Glutamatergic neuron (in vitro differentiated cells): Measurements from ENCODE around the gene CXCL1. TPM values are rescaled to one million over a fixed set of nuclear protein-coding genes. Genes with fewer than 3 reads are reported as not detected.
"Not testable (repeated sequence)": the region's sequence is repeated elsewhere in the genome, so short reads cannot be mapped to it uniquely, and the experiment has no call there.

Experiments used
- DNase-seq: peaks from one replicate; pipeline ENCODE4 v3.0.0; 2022
- H3K27ac Mint-ChIP-seq: one replicate; pipeline ENCODE4 v1.8.0; 2020; ENCODE audit warnings: mild to moderate bottlenecking, mixed read lengths, inconsistent platforms; ENCODE audit not compliant: unreplicated experiment
- H3K27me3 Mint-ChIP-seq: one replicate; pipeline ENCODE4 v1.8.0; 2020; ENCODE audit warnings: mild to moderate bottlenecking, moderate library complexity, mixed read lengths, inconsistent platforms; ENCODE audit not compliant: unreplicated experiment
- H3K36me3 Mint-ChIP-seq: one replicate; pipeline ENCODE4 v1.8.0; 2020; ENCODE audit warnings: mild to moderate bottlenecking, mixed read lengths, inconsistent platforms; ENCODE audit not compliant: unreplicated experiment
- H3K4me1 Mint-ChIP-seq: one replicate; pipeline ENCODE4 v1.8.0; 2020; ENCODE audit warnings: mild to moderate bottlenecking, low read depth, mixed read lengths, inconsistent platforms; ENCODE audit not compliant: unreplicated experiment
- H3K4me3 Mint-ChIP-seq: one replicate; pipeline ENCODE4 v1.8.0; 2020; ENCODE audit warnings: mild to moderate bottlenecking, mixed read lengths, inconsistent platforms; ENCODE audit not compliant: unreplicated experiment
- H3K9me3 Mint-ChIP-seq: one replicate; pipeline ENCODE4 v1.8.0; 2020; ENCODE audit warnings: mild to moderate bottlenecking, moderate library complexity, mixed read lengths, inconsistent platforms; ENCODE audit not compliant: unreplicated experiment
- total RNA-seq: library from RNA; stranded (reverse); fragmentation: NEBNext Ultra II Directional; extraction: Animal tissue kit (Norgen Biotek cat#: 25700); gene quantifications from one replicate; pipeline ENCODE4 v1.2.1, GENCODE V29; 2021; ENCODE audit not compliant: unreplicated experiment
- TF ChIP-seq, protein P1 (sequence below): fragments of 200-600 bp; sonication (generic); IDR thresholded peaks from one replicate; pipeline ENCODE4 v1.5.0; 2021; ENCODE audit not compliant: partially characterized antibody, unreplicated experiment

Gene CXCL1
- total RNA-seq, 1 donor from 2014 or later: not detected

DNA sequence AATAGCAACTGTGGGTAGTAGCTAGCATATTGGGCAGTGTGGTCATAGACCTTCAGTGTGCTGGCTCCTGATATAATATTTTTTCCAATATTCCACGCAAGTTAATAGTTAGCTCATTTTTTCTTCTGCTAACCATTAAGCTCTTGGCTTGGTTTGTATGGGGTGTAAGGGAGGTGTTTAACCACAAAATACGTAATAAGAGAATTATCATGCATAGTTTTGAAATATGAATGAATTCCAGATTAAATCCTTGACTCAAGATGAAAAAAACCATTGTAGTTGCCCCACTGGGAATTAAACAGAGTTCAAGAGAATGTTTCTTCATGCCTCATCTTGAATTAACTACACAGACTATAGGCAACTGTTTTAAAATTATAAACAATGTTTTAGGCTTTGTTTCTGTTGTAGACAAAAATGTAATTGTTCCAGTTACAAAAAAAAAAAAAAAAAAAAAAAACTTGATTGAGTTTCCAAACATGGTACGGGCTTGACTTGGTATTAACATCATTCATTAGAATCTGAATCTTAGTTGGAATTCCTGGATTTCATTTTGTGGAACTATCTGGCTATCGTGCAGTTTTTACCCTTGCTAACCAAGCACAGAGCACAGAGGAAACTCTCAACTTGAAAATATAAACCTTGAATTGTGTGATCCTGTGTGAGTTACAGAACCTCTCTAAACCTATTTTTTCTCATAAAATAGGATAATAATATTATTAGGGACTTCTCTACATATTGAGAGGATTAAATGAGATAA, 28.4 kb downstream of the CXCL1 start:
- no peak overlapping the region for H3K27ac Mint-ChIP-seq
- no peaks in the 10 kb centered on the region for H3K36me3 Mint-ChIP-seq
- no peaks in the 10 kb centered on the region for H3K9me3 Mint-ChIP-seq
- H3K4me3 Mint-ChIP-seq: no peak overlapping the region
- TF ChIP-seq, protein P1, sequence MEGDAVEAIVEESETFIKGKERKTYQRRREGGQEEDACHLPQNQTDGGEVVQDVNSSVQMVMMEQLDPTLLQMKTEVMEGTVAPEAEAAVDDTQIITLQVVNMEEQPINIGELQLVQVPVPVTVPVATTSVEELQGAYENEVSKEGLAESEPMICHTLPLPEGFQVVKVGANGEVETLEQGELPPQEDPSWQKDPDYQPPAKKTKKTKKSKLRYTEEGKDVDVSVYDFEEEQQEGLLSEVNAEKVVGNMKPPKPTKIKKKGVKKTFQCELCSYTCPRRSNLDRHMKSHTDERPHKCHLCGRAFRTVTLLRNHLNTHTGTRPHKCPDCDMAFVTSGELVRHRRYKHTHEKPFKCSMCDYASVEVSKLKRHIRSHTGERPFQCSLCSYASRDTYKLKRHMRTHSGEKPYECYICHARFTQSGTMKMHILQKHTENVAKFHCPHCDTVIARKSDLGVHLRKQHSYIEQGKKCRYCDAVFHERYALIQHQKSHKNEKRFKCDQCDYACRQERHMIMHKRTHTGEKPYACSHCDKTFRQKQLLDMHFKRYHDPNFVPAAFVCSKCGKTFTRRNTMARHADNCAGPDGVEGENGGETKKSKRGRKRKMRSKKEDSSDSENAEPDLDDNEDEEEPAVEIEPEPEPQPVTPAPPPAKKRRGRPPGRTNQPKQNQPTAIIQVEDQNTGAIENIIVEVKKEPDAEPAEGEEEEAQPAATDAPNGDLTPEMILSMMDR: no peak
- DNase-seq: no peak
- no peaks in the 10 kb centered on the region for H3K27me3 Mint-ChIP-seq
- H3K4me1 Mint-ChIP-seq: no peaks in the 10 kb centered on the region

DNA sequence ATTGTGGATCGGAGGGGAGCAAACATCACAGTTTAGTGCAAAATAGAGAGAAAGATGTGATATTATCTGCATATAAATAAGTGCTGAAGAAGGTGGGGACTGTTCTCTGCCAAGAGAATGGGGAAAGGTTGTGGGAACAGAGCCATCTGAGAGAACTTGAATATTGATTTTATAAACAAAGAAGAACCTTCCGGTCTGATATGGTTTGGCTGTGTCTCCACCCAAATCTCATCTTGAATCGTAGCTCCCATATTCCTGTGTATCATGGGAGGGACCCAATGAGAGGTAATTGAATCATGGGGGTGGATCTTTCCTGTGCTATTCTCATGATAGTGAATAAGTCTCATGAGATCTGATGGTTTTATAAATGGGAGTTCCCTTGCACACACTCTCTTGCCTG, 30.1 kb downstream of the CXCL1 start:
- DNase-seq, H3K4me3 Mint-ChIP-seq, H3K9me3 Mint-ChIP-seq, H3K4me1 Mint-ChIP-seq, H3K27ac Mint-ChIP-seq, H3K27me3 Mint-ChIP-seq, H3K36me3 Mint-ChIP-seq: not testable (repeated sequence)

DNA sequence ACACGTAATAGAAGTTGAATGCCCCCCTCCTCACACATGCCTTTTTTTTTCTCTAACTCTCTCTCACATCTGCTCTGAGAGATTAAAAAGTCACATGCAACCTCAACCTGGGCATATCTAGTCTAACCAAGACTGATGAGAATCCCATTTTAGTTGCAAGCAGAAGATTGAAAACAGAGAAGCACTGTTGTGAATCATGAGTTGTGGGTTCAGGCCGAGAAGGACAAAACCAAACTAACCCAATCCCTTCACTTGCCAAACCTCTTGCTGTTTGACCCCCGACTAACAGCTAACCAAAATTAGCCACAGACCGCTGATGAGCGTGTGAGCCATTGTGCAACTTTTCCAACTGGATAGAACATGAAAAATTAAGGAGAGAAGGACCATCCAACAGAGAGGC, 31.8 kb downstream of the CXCL1 start:
- Mint-ChIP-seq H3K27ac (no peak overlapping the region), H3K4me1 (no peaks in the 10 kb centered on the region), H3K9me3 (no peaks in the 10 kb centered on the region), H3K36me3 (no peaks in the 10 kb centered on the region), H3K27me3 (no peaks in the 10 kb centered on the region), H3K4me3 (no peak overlapping the region)
- TF ChIP-seq, protein P1: no peak
- DNase-seq: no peak

DNA sequence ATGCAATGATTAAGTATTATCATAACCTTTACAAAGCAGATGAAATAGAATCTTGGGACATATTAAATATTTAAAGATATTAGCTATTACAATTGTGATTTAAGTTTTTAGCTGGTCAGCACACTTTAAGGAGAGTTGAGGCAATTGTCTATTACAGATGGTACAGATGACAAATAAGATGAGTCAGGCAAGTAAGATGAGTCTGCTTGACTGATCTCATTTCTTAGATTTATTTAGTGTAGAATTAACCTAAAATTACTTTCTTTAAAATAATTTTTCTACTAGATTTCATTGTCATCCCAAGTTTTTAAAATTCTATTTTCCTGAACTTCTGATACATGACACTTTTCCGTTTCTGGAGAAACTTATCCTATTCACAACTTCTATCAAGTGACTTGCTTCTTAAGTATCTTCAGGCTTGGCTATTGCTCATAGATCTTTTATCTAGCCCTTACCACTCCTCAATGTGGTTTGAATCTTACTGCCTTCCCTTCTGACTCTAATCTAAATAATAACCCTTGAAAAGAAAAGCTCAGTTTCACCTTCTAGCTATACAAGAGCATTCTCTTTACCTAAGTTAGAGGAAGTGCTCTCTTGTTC, 32.9 kb downstream of the CXCL1 start:
- H3K9me3 Mint-ChIP-seq: no peaks in the 10 kb centered on the region
- no peak overlapping the region for H3K4me3 Mint-ChIP-seq
- DNase-seq: no peak
- no peaks in the 10 kb centered on the region for H3K36me3 Mint-ChIP-seq
- TF ChIP-seq, protein P1: no peak
- no peak overlapping the region for H3K27ac Mint-ChIP-seq
- no peaks in the 10 kb centered on the region for H3K4me1 Mint-ChIP-seq
- H3K27me3 Mint-ChIP-seq: no peaks in the 10 kb centered on the region

DNA sequence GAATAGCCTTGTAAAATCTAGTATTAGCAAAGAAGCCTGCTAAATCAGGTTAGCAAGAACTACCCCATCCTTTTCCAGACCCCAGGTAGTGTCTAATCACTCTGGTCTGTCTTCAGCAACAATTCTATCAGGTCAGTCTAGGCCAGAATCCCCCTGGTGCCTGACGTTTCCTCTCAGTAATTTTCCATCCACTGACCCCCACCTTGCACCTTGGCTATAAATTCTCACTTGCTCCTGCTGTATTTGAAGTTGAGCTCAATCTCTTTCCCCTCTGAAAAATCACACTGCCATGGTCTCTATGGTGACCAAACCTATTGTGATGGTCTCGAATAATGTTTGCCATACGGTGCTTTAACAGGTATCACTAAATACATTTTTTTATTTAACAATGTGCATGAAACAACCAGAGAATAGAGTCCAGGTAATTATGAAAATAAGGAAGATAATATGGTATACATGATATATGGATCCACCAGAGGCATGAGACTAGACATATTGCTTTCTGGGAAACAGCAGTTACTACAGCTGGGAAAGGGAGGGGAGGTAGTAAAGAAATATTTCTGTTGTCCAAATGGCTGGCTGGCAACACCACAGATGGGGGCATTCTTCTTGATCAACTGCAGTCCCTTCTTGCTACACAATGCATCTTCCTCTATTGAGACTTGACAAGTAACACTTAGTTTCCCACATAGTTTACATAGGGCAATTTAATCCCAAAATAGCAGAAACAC, 33.8 kb downstream of the CXCL1 start:
- no peak overlapping the region for H3K4me3 Mint-ChIP-seq
- no peak overlapping the region for H3K27ac Mint-ChIP-seq
- no peaks in the 10 kb centered on the region for H3K27me3 Mint-ChIP-seq

More for the DNA sequence above, 33.8 kb downstream of the CXCL1 start:
- Mint-ChIP-seq H3K4me1 (no peaks in the 10 kb centered on the region), H3K9me3 (no peaks in the 10 kb centered on the region), H3K36me3 (no peaks in the 10 kb centered on the region)
- DNase-seq: no peak
- TF ChIP-seq, protein P1: no peak
